GM18505 (cell line): Measurements from ENCODE around the gene SPTLC3.

Source experiments
- ATAC-seq: cut with Tn5 transposase; IDR thresholded peaks from one replicate; pipeline ENCODE4 v1.9.1; 2021; ENCODE audit not compliant: unreplicated experiment
- POLR2A ChIP-seq: IDR thresholded peaks from 4 replicates; pipeline ENCODE4 v1.6.1; 2011; ENCODE audit warnings: borderline replicate concordance; ENCODE audit not compliant: insufficient read depth, insufficient read length; ENCODE audit errors: extremely low read depth

SPTLC3 gene

GRCh38 chr20:13028673-13029072 is 19.9 kb downstream of the SPTLC3 start:
- no peak for TF ChIP-seq POLR2A
- ATAC-seq, result no peak

- no peak for TF ChIP-seq POLR2A
These were observed 21.1 kb downstream of the SPTLC3 start for GRCh38 chr20:13029687-13030375.

GRCh38 chr20:13031751-13032150 is 23.0 kb downstream of the SPTLC3 start:
- no peak for ATAC-seq
- no peak for TF ChIP-seq POLR2A

More at GRCh38 chr20:13029687-13030375, 21.1 kb downstream of the SPTLC3 start:
- ATAC-seq, result no peak

GRCh38 chr20:13034115-13034514 is 25.3 kb downstream of the SPTLC3 start:
- no peak for TF ChIP-seq POLR2A

GRCh38 chr20:13034936-13035335 is 26.2 kb downstream of the SPTLC3 start:
- ATAC-seq, result no peak
- TF ChIP-seq POLR2A, result no peak

More at GRCh38 chr20:13034115-13034514, 25.3 kb downstream of the SPTLC3 start:
- ATAC-seq, result no peak

GRCh38 chr20:13035399-13036152 is 26.8 kb downstream of the SPTLC3 start:
- TF ChIP-seq POLR2A, result no peak
- ATAC-seq, result no peak

- TF ChIP-seq POLR2A, result no peak
- no peak for ATAC-seq
These were observed 29.0 kb downstream of the SPTLC3 start for GRCh38 chr20:13037727-13038126.

- TF ChIP-seq POLR2A, result no peak
- ATAC-seq, result no peak
These were observed 33.0 kb downstream of the SPTLC3 start for GRCh38 chr20:13041574-13042457.

GRCh38 chr20:13042458-13042794 is 33.7 kb downstream of the SPTLC3 start:
- no peak for TF ChIP-seq POLR2A
- peak; percentile 89 for ATAC-seq

- no peak for TF ChIP-seq POLR2A
- ATAC-seq, result no peak
These were observed 37.6 kb downstream of the SPTLC3 start for GRCh38 chr20:13046409-13046808.

- TF ChIP-seq POLR2A, result no peak
These were observed 45.2 kb downstream of the SPTLC3 start for GRCh38 chr20:13054011-13054410.

GRCh38 chr20:13058666-13059389 is 50.1 kb downstream of the SPTLC3 start:
- ATAC-seq, result no peak
- no peak for TF ChIP-seq POLR2A

More at GRCh38 chr20:13054011-13054410, 45.2 kb downstream of the SPTLC3 start:
- ATAC-seq, result no peak
